Inflammatory macrophage treated with lipopolysaccharide for 4 hours (primary cell): ENCODE results near the gene ATP6V1D.
"Not testable (repeated sequence)": the region's sequence is repeated elsewhere in the genome, so short reads cannot be mapped to it uniquely, and the experiment has no call there.

Experiments
- DNase-seq: peaks from one replicate; pipeline ENCODE4 v3.0.0-alpha.2; 2020

Gene ATP6V1D

GRCh38 chr14:67359775-67360469 is at the start of gene ATP6V1D, which contains the start of gene EIF2S1:
Gene ATP6V1D (minus strand): TSS chr14:67359804. CDS start chr14:67359698, 106 bp downstream.
Gene EIF2S1 (plus strand): TSS chr14:67360328. CDS start chr14:67364768, 4,440 bp downstream.
- peak; percentile 100 for DNase-seq

DNA sequence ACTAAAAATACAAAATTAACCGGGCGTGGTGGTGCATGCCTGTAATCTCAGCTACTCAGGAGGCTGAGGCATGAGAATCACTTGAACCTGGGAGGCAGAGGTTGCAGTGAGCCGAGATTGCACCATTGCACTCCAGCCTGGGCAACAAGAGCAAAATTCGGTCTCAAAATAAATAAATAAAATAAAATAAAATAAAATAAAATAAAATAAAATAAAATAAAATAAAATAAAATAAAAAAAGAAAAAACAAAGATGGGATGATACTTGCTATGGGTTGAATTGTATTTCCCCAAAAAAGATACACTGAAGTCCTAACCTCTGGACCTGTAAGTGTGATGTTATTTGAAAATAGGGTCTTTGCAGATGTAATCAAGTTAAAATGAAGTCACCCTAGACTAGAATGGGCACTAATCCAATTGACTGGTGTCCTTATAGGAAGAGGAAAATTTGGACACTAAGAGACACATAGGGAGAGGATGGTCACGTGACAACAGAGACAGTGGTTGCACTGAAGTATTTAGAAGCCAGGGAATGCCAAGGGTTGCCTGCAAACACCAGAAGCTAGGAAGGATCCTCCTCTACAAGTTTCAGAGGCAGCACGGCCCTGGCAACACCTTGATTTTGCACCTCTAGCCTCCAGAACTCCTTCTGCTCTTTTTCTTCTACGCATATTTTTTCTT is 48.7 kb upstream of the ATP6V1D start:
- DNase-seq = not testable (repeated sequence)

GRCh38 chr14:67405771-67406170 is 46.2 kb upstream of the ATP6V1D start:
- no peak for DNase-seq

GRCh38 chr14:67400434-67400833 is 40.8 kb upstream of the ATP6V1D start:
- no peak for DNase-seq

DNA sequence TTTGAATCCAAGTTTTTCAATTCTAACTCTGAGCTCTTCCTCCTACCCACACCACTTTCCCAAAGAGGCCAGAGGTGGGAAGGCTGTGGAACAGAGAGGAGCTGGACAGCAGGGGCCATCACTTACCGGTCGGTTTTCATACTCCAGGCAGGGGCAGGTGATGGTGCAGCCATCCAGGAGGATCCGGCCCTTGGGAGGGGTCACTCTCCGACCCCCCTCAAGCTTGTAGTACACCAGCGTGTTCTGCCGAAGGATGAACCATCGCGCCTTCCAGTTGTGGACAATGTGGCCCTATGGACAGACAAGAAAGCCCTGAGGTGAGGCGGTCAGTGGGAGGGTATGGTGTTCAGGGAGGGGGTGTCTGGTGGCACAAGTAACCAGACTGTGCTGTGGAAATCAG is 37.9 kb upstream of the ATP6V1D start:
- DNase-seq = no peak

GRCh38 chr14:67396381-67396970 is 36.9 kb upstream of the ATP6V1D start:
- DNase-seq = no peak

DNA sequence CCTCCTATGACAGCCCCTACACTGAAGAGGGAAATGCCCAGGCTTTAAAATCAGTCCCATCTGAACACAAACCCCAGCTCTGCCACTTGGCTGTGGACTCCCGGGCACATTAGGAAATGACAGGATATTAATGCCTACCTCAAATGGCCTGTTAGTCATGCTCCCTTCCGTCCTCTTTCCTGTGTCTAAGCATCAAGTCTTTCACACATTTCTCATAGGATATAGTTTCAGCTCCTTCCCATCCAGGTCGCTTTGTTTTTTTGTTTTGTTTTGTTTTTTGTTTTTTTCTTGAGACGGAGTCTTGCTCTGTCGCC is 36.2 kb upstream of the ATP6V1D start:
- DNase-seq = no peak

- DNase-seq = no peak
Measured at GRCh38 chr14:67395086-67395875, 35.7 kb upstream of the ATP6V1D start.

DNA sequence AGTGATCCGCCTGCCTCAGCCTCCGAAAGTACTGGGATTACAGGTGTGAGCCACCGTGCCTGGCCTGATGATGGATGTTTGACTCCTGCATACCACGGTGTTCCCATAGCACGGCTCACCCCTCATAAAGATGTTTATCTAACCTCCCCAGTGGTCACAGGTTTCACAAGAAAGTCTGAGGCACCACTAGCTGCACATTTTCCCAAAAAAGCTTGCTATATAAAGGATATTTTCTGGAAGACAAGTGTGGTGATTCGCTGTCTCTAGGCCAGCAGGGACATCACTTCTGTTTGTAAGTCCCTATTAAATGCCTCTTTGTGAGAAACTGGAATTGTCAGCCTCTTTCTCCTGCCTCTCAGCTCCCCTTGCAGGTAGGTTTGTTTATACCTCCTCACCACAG is 34.1 kb upstream of the ATP6V1D start:
- DNase-seq = no peak

DNA sequence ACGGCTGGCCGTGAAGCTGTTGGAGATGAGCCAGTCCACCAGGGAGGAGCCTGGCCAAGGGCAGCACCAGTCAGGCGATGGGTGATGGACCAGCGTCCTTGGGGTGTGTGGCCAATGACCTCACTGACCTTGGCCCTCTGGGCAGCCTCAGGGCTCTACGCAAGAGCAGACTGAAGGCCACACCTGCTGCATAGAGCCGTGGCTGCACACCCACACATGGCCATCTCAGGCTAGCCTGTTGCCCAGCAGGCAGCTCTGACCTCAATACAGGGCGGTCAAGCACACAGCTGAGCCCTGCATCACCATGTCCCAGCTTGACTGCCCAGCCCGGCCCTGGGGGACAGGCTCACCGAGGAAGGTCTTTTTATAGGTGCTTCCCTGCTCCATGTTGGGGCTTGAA is 33.2 kb upstream of the ATP6V1D start:
- no peak for DNase-seq

- DNase-seq = no peak
Measured at GRCh38 chr14:67392123-67392522, 32.5 kb upstream of the ATP6V1D start.

DNA sequence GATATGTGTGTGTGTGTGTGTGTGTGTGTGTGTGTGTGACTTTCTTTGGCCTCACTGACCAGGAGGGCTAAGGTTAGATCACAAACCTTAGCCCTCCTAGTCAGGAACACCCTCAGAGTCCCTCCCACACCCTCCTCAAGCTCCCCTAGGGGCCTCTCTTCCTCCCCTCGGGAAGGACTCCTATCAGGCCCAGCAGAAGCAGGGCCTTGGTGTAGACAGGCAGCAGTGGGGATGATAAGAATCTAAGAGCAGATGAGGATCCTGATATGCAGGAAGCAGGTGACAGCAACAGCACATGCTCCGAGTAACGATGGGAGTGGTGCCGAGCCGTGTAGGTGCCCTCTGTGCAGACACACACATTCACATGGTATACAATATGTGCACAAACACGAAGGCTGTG is 31.7 kb upstream of the ATP6V1D start:
- no peak for DNase-seq

DNA sequence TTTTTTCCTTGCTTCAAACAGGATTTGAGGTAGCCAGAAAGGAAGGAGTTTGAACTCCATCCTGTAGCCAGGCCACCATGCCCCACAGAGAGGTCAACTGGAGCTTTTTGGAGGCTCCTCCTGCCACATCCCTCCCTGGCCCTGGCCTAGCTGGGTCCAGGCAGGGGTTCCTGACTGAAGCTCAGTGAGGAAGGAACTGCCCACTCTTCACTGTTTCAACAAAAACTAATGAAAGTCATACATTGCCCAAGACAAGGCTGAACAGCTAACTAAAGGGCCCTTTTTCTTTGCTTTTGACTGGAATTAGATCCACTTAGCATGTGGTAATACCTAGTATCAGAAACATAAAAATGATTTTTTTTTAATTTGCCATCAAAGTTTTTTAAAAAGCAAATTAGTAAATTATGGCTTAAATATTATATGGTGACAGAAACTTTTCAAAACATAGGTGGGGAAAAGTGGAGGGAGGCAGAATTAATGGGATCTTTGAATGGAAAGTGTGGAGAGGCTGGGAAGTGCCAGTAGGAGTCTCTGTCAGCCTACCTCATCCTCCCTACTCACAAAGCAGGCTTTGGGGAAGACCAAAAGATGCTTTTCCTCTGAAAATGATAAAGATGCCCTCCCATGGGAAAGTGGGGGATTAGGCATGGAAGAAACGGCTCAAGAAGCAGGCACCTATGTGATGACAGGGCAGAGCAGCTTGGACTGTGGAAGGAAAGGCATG is 30.4 kb upstream of the ATP6V1D start:
- DNase-seq = peak; percentile 48

DNA sequence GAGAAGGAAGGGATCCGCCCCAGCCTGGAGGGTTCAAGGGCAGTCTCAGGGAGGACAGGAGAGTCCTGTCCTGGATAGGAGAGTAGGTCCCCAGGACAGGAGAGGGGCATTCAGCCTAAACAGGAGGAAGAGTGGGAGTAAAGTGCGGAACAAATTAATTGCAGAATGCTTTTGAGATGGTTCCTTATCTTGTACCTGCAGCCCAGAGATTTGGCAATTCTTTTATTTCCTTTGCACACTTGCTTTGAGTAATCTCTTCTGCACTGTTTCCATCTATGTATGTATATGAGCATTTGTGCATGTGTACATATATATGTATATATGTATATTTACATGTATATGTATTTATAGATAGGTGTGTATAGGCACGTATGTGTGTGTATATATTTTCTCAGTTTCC is 29.7 kb upstream of the ATP6V1D start:
- no peak for DNase-seq

- no peak for DNase-seq
Measured at GRCh38 chr14:67387195-67387594, 27.6 kb upstream of the ATP6V1D start.

DNA sequence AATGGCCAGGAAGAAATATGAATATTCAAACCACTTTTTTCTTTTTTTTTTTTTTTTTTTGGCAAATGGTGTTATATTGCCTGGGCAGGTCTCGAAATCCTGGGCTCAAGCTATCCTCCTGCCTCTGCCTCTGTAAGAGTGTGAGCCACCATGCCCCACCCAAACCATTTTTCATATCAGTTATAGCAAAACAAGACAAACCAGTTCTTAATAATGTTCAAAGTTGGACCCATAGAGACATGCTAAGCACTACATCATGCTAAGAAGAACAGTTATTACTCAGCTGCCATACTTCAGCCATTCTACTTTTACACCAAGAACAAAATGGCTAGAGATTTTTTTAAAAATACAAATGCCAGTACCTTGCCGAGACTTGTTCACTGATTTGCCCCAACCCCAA is 26.0 kb upstream of the ATP6V1D start:
- no peak for DNase-seq

DNA sequence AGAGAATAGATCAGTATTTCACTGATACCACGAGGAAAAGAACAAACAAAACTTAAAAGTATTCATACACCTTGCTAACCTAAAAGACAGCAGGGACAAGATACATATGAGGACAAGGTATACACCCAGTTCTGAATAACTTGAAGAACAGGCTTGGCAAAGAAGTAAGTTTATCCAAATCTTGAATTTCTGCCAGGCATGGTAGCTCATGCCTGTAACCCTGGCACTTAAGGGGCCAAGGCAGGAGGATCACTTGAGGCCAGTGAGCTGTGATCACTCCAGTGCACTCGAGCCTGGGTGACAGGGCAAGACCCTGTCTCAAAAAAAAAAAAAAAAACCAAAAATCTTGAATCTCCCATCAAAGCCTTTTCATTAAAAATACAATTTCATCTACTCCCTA is 25.5 kb upstream of the ATP6V1D start:
- DNase-seq = no peak

GRCh38 chr14:67377916-67378315 is 18.3 kb upstream of the ATP6V1D start:
- DNase-seq = peak; percentile 56

- DNase-seq = no peak
Measured at GRCh38 chr14:67373347-67373746, 13.7 kb upstream of the ATP6V1D start.

GRCh38 chr14:67372833-67373232 is 13.2 kb upstream of the ATP6V1D start:
- DNase-seq = no peak

GRCh38 chr14:67371247-67372148 is 11.9 kb upstream of the ATP6V1D start:
- DNase-seq = peak; percentile 60

- no peak for DNase-seq
Measured at GRCh38 chr14:67370830-67371229, 11.2 kb upstream of the ATP6V1D start.
